Hindlimb muscle (tissue), 1 donor: Measurements from ENCODE around the gene APOM. TPM values are rescaled to one million over a fixed set of nuclear protein-coding genes. Genes with fewer than 3 reads are reported as not detected.

Experiments
- DNase-seq: peaks from one replicate; pipeline ENCODE4 v3.0.0-alpha.2; 2013
- polyA plus RNA-seq: library from polyadenylated mRNA; unstranded; fragments of 120-200 nt; gene quantifications from one replicate; pipeline ENCODE4 v1.2.1, GENCODE V29; 2013; ENCODE audit not compliant: insufficient read length

Gene APOM
- 3.3 TPM for polyA plus RNA-seq

DNA sequence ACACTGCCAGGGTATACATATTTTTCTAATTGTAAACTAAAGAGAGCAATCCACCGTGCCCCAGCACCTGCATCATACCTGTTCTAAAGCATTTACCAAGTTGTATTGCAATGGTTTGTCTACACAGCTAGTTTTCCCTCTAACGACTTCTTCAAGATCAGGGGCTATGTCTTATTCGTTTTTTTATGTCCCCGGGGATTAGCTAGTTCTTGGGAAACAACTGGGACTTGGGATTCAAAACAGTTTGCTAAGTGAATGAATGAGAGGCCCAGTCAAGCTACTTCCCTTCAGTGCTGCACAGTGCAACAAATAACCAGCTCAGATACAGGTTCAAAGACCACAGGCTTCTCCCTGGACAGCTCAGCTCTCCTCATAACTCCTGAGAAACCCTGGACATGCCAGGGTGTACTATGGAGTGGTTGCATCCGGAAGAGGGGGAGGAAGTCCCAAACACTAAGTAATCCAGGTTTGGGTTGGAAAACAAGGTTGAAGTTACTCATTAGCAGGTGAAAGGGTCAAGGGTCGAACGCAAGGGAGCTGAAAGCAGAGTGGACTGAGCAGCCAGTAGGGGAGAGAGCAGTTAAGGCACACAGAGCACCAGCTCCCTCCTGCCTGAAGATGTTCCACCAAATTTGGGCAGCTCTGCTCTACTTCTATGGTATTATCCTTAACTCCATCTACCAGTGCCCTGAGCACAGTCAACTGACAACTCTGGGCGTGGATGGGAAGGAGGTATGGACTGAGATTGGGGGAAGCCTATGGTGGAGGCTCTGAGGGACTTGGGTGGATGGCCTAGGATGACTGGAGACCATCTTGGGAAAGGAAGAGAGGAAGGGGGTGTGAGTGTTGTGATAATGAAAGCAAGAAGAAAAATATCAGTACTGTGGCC lies at the start of gene APOM:
APOM (plus strand) TSS at position 546 of the 889 bp plus-strand sequence; CDS start at position 619, 73 bp downstream.
- DNase-seq: no peak

DNA sequence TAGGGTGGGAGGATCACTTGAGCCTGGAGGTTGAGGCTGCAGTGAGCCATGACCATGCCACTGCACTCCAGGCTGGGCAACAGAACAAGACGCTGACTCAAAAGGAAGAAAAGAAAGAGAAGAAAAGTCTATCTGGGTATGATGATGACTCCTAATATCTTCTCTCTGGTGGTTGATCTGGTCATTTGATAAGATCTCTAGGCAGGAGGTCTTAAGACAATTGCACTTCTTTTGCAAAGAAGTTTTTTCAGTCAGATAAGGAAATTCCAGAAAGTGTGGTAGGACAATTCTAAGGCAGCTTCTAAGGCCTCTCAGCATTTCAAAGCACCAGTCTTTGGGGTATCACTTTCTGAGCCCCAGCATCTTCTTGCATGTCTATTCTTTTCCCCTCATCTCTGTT lies 48.4 kb upstream of the APOM start:
- DNase-seq: no peak

DNA sequence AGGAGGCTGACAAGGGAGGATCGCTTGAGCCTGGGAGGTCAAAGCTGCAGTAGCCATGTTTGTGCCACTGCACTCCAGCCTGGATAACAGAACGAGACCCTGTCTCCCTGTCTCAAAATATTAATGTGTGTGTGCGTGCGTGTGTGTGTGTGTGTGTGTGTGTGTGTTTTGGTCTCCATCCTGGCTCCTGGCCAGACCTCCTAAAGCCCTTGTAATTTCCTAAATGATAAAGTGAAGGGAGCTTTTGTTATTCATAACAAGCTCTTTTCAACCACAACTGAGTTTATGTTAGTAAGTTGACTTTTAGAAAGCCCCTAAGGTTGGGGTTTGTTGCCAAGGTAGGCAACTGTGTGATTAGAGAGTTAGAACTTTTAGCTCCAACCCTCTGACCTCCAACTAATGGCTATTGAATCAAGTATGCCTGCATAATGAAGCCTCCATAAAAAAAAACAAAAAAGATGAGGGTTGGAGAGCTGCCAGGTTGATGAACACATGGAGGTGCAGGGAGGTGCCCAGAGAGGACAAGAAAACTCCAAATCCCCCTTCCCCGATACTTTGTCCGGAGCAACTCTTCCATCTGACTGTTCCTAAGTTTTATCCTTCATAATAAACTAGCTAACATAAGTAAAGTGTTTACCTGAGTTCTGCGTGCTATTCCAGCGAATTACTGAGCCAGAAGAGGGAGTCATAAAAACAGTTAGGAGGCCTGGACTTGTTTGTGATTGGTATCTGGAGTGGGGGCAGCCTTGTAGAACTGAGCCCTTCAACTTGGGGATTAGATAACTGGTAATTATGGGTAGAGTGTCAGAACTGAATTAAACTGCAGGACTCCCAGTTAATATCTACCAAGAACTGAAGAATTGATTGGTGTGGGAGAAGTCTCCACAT lies 45.9 kb upstream of the APOM start:
- DNase-seq: no peak

DNA sequence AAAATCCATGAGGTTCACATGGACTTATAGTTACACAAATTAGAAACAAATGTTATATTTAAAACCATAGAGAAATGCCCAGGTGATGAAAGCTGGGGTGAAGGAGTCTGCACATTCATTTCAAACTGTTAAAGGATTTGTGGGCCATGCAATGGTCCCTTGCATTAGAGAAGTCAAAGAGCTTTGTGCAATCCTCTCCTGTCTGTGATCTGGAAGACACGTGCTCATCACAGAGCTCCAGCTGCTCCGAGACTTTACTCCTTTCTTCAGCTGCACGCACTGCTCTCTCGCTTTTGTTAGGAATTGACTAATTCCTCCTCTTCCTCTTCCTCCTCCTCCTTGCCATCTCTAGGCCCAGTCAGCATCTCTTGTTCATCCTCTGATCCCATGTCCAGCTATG lies 44.7 kb upstream of the APOM start:
- no peak for DNase-seq

DNA sequence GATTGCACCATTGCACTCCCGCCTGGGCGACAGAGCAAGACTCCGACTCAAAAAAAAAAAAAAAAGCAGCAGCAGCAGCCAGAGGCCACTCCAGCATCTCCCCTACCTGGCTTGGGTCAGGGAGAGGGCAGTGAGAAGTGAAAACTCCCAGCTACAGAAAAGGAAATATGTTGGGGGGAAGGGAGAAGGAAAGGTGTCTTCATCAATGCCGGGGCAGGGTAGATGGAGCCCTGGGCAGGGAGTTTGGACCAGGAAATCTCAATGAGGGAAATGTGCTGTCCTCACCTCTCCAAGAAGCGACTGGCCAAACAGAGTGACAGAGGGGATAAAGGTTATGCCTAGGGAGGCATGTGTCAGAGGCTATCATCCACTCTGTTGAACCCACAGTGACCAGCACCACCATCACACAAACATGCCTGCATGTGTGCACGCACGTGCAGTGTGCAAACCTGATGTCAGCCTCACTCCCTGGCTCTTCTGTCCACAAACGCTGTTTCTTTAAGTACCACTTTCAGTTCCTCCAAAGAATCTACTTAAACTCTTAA lies 41.5 kb upstream of the APOM start:
- DNase-seq: no peak

DNA sequence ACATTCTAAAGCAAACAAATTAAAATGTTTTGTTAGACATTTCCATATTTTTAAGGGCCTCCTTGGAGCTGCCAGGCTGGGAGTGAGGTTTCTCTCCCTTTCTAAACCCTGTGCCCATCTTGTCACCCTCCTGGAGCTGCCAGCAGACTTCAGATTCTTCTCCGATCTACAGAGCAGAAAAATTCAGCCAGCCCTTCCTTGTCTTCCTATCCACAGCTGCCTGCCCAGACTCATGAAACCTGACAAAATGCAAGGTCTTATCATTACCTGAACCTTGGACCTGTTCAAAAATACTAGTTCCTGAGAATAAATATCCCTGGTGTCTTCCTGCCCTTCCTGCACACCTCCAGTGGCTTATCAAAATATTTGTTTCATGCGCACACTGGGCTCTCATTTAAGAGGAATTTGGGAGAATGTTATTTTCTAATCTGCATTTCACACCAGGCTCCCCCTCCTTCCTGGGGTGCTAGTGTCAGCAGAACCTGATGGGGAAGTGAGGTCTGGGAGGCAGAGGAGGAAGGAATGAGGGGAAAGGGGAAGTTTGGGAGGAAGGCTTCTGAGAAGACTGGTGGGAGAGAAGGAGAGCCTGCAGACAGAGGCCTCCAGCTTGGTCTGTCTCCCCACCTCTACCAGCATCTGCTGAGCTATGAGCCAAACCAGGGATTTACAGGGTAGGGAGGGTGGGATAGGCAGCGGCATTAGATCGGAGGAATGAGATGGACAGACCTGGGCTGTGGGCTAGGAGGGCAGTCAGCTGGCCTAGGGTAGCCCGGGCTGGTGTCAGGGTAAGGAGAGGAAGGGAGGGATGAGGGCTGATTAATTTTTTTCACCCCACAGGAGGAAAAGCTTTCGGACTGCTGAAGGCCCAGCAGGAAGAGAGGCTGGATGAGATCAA lies 40.8 kb upstream of the APOM start, which contains the start of gene AIF1:
AIF1 (plus strand) TSS at position 551 of the 895 bp plus-strand sequence; CDS start at position 647, 96 bp downstream.
- no peak for DNase-seq

DNA sequence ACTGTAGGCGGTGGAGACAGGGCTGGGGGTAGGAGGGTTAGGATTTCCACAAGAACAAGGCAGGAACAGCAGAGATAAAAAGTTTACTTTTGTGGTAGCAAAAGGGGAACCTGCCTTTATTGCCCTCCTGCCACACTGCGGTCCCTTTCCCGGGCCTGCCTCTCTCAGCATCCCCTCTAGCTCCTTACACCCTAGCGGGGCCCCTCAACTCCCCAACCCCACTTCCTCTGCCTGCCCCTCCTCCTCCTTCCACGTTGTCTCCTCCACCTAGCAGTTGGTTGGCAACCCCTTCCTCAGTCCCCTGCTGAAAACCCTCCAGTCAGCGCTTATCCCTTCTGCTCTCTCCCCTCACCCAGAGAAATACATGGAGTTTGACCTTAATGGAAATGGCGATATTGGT lies 39.9 kb upstream of the APOM start:
- DNase-seq: no peak

DNA sequence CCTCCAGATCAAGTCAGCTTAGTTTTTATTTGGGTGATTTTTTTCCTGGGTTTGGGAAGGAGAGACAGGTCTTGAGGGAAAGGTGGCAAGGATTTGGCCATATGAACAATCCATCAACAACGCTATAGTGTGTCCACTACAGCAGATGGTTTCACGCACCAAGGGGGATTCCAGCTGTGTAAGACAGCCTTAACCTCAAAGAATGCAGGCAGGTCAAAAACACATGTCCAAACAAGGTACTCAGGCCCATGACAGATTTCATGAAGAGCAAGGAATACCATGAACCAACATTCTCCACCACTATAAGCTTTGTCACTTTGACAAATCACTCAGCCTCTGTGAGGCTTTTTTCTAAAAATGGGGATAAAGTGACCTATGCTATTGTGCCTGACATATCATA lies 38.7 kb upstream of the APOM start:
- DNase-seq: no peak

DNA sequence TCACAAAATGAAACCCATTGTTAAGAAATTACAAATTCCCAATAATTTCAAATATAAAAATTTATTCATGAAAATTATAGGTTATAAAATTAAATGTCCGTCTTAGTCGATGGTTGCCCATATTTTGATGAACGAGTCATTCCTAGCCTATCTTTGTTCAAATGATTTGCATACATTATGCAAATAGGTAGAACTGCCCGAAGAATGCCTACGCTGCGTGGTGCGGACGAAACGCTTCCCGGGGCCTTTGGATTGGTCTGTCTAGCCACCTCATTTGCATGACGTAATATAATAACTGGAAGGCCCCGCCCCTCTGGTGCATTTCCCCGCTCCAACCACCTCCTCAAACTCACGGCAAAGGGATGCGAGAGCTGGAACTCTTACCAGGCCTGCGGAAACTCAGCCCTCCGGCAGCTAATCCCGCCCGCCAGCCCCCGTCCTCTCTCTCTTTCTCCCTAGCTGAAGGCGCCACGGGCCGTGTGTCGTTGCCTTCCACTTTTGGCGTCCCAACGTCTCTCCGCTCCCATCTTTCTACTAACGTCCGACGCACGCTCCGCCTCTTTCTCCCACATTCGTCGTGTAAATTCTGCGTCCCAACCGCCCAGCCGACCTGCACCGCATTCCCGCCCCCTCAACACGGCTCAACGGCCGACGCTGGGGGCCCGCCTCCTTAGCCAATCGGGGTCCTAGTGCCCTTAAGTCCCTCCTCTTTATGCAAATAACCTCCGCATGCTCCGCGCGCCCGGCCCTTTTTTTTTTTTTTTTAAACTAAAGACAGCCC lies 35.7 kb upstream of the APOM start:
- peak; percentile 99 for DNase-seq

DNA sequence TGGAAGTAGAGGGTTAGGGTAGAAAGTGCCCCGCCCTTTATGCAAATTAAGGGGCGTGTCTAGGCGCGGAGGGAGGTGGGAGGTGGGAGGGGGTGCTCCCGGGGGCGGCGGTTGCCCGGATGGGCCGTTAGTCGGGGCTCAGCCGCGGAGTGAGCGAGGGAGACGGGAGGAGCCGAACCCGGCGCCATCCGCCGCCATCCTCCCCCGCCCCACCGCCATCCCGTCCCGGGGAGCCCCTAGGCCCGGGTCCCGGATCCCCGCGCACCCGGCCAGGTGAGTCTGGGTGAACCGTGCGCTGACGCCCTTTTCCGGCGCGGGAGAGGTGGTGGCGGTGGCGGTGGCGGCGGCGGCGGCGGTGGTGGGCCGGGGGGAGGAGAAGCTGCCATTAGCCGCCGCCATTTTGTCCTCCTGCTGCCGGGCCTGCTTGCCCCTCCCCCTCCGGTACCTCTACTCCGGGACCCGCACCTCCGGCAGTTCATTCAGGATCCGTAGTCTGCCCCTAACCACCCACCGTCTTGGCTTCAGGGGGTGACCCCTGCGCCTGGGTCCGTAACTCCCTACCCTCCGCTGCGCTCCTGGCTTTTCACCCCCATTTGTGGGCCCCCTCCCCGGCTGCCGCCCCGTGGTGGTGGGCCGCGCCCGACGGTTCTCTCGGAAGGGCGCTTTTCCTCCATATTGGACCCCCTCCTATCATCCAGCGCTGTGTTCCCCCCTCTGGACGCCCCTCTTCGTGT lies 34.9 kb upstream of the APOM start, which contains the start of gene PRRC2A:
PRRC2A (plus strand) TSS at position 130 of the 734 bp plus-strand sequence. CDS start 2,075 bp downstream, outside the sequence.
- DNase-seq: peak; percentile 81

DNA sequence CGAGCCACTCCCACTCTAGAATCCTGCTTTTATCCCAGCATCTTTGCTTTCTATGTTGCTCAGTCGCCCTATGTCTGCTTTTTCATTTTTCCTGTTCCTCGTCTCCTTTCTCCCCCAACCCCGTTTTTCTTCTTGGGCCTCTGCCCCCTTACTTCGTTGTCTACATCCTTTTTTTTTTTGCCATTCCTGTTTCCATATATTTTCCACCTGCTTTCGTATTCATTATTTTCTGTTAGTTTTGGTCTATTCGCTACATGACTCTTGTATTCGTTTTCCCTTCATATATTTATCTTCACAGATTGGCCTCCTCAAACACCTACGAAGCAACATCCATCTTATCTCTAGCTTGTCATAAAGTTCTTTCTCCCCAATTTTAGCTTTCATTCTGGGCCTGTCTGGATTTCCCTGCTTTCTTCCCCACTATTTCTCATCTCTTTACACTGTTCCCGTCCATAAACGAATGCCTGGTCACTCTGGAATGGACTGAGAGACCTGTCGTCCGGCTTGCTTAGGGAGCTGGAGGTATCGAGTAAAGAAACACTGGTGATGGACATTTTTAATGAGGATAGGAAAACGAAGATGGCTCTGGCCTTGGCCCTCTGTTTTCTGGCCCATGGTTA lies 34.3 kb upstream of the APOM start:
- no peak for DNase-seq

DNA sequence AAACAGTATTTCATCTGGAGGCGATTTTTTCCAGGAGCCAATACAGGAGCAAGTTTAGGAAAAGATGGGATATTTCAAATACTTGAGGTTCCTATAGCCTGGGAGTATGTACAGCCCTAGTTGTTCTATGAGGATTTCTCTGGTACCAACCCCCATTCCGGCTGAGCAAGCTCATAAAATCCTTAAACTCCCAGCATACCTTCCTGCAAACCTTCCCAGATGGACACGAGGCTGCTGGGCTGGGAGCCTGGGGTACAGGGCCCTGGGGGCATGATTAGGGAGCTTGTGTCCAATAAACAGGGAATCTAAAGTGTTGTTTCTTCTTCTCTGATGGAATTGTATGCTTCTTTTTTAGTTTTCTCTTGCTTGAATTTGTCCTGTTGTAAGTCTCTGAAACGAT lies 33.7 kb upstream of the APOM start:
- no peak for DNase-seq

DNA sequence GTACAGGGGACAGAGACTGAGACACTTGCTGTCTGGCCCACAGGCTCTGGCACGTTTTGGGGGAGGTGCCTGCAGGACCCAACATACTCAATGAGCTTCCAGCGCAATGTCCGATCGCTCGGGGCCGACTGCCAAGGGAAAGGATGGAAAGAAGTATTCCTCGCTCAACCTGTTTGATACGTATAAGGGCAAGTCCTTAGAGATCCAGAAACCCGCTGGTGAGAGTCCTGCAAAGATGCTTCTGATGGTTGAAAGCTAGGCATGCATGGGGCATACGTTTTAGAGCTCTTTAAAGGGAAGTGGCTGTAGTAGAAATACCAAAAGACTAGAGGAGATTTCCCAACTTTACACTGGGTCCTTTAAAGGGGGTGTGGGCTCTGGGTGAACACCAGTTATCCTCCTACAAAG lies 33.0 kb upstream of the APOM start:
- DNase-seq: no peak

DNA sequence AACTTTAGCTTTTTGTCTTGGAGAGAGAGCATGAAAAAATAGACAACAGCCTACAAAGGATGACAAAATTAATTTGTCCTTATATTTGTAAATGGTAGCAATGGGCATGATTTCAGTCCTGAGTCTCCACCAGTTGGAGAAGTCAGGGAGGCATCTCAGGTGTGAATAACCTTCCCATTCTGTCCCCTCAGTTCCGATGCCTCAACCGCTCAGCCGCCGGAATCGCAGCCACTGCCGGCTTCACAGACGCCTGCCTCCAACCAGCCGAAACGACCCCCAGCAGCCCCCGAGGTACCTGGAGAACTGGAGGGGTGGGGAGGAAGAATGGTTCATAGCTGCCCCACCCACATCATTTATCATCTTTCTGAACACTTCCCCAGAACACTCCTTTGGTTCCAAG lies 31.6 kb upstream of the APOM start:
- DNase-seq: no peak

DNA sequence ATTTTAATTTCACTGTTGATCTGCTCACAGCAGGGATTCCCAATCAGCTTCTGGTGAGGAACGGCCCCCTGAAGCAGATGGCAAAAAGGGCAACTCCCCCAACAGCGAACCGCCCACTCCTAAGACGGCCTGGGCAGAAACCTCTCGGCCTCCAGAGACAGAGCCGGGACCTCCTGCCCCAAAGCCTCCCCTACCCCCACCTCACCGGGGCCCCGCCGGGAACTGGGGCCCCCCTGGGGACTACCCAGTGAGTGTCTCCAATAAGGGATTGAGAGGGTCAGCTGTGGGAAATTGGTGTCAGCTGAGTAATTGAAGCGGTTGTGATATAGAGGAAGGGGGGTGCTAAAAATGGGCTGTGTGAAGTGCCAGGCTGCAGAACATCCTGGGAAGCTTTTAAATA lies 28.7 kb upstream of the APOM start:
- no peak for DNase-seq

DNA sequence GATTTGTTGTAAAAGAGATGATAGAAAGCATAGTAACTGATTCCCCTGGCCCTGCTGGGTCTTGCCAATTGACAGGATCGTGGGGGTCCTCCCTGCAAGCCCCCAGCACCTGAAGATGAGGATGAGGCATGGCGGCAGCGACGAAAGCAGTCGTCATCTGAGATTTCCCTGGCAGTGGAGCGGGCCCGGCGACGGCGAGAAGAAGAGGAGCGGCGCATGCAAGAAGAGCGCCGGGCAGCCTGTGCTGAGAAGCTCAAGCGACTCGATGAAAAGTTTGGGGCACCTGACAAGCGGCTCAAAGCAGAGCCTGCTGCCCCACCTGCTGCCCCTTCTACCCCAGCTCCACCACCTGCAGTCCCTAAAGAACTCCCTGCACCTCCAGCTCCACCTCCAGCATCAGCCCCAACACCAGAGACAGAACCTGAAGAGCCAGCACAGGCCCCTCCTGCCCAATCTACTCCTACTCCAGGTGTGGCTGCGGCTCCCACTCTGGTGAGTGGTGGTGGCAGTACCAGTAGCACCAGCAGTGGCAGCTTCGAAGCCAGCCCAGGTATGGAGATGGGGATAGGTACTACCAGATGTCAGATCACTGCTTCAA lies 27.9 kb upstream of the APOM start:
- no peak for DNase-seq

DNA sequence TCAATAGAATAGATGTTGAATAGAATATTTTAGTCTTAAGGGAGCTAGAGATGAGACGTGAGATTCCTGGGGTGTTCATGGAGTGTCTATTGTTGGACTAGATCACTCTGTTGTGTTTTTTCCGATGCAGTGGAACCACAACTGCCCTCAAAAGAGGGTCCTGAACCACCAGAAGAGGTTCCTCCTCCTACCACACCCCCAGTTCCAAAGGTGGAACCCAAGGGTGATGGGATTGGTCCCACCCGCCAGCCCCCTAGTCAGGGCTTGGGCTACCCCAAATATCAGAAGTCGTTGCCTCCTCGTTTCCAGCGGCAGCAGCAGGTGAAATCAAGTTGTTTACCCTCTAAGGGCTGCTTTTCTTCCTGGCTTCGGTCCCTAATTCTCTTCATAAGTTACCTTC lies 26.7 kb upstream of the APOM start:
- no peak for DNase-seq

DNA sequence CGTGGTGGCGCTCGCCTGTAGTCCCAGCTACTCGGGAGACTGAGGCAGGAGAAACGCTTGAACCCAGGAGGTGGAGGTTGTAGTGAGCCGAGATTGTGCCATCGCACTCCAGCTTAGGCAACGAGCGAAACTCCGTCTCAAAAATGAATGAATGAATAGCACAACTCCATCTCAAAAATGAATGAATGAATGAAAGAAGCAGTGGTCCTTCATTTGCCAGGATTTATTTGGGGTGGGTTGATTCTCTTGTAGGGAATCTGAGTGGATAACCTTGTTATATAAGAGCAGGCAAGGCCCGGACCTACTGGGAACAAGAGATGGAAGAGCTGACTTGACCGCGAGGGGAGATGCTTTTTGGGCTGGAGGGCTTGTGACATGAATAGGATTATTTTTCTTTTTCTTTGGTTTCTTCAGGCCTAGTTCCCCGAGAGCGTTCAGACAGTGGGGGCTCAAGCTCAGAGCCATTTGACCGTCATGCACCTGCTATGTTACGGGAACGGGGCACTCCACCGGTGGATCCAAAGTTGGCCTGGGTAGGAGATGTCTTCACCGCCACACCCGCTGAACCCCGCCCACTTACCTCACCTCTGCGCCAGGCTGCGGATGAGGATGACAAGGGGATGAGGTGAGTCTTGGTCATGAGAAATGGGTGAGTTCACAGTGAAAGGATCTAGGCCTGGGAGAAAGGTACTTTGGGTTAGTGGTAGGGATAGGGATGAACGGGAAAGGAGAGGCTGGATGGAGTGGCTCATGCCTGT lies 25.3 kb upstream of the APOM start:
- no peak for DNase-seq

DNA sequence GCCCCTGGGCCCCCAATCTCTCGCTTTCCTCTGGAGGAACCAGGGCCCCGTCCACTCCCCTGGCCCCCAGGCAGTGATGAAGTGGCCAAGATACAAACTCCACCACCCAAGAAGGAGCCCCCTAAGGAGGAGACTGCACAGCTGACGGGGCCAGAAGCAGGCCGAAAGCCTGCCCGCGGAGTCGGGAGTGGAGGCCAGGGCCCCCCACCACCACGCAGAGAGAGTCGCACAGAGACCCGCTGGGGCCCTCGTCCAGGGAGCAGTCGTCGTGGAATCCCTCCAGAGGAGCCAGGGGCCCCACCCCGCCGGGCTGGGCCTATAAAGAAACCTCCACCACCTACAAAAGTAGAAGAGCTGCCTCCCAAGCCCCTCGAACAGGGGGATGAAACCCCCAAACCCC lies 24.5 kb upstream of the APOM start:
- DNase-seq: no peak
